GM19238 (cell line): ENCODE results near the gene USP6NL.
"Not testable (repeated sequence)": the region's sequence is repeated elsewhere in the genome, so short reads cannot be mapped to it uniquely, and the experiment has no call there.

Experiments used
- DNase-seq: peaks from one replicate; pipeline ENCODE4 v3.0.0; 2011; ENCODE audit warnings: low spot score; ENCODE audit not compliant: insufficient read length

The USP6NL gene

DNA sequence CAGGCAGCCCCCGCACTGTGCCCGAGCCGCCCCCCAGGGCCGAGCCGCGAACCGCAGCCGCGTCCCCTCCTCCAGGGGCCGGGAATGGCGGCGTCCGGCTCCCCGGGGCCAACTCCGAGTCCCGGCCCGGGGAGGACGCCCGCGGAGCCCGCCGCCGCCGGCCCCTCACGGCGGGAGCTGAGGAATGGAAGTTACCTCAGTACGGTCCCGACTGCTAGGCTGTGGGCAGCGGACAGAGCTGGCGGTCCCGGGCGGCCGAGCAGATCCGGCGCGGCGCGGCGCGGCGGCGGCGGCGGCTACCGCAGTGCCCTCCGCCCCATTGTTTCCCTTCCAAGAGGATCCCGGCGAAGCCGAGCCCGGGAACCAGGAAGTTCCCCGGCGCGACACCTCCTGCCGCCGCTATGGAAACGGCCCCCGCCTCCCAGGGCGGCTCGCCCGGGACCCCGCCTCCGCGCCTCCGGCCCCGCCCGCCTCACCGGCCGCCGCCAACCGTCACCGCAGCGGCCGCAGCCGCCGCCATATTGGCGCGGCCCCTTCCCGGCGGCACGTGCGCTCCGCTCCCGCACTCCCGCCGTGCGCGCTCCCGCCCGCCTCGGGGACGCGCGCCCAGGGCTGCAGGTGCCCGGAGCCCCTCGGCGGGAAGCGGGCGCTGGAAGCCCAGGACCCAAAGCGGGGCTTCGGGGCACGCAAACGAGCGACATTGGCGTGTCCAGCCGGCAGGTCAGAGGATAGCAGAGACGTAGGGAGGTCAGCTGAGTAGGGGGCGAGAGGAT lies at the start of gene USP6NL:
USP6NL (minus strand) TSS at position 403 of the 773 bp plus-strand sequence. CDS start 14,016 bp downstream, outside the sequence.
- peak; percentile 49 for DNase-seq

GRCh38 chr10:11658801-11659368 lies 47.4 kb upstream of the USP6NL start:
- DNase-seq, result no peak

GRCh38 chr10:11655836-11656235 lies 44.4 kb upstream of the USP6NL start:
- no peak for DNase-seq

DNA sequence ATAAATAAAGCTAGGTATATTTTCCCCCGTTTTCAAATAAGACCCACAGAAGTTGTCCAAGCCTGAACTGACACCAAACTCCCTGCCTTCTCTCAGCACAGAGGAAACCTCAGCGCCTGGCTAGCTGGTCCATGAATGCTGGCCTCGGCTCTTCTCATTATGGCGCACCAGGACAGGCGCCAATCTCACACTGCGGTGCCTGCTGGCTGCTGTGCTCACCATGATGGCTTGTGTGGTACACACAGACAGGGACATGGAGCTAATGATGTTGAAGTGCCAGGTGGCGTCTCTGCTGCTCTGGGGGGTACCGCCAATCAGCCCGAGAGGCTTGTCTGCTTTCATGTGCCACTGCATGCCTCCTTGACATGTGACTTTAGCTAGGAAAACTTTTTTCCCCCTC lies 43.2 kb upstream of the USP6NL start:
- no peak for DNase-seq

- no peak for DNase-seq
These were observed 42.5 kb upstream of the USP6NL start for GRCh38 chr10:11653758-11654471.

DNA sequence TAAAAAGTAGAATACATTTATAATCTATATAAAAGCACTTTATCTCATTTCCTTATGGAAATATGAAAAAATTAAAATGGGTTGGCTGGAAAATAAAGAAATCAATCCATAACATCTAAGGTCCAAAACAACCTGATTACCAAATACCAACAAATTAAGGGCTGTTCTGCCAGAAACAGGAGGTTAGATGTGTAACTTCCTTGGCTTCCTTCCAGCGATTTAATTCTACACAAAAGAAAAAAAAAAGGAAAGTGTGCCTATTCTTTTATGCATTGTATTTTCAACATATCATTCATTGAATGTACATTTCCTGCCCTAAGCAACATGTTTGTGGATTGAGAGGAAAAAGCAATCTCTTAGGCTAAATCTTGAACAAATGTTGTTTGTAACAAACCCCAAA lies 36.2 kb upstream of the USP6NL start:
- no peak for DNase-seq

DNA sequence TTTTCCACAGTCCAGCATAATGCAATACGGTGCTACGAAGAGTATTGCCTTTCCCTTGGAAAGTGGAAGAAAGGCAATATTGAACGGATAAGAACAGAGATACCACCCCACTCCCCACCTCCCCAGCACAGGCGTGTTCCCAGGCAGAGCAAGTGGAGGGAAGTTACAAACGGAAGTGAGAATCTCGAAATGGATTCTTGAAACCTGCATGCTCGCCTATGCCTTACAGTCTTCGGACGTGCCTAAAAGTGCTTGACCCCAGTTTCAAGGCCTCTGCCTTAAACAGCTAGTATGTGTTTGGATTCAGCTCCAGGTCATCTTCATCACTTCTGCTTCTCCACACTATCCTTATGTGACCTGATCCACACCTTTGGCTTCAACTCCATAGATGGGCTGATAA lies 35.0 kb upstream of the USP6NL start:
- DNase-seq, result no peak

DNA sequence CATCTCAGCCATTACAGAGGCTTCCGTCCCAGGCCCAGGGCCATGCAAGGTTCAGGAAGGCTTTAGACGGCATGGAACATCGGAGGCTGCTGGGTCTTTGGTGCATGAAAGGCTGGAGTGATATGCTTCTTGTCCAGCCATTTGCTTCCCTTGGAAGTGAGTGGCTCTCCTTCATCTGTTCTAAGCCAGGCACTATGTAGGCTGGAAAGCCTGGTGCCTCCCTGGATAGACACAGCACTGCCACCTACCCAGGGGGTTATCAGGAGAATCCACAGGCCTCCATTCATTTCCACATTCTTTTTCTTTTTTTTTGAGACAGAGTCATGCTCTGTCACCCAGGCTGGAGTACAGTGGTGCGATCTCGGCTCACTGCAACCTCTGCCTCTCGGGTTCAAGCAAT lies 31.6 kb upstream of the USP6NL start:
- DNase-seq, result no peak

GRCh38 chr10:11642566-11642965 lies 31.1 kb upstream of the USP6NL start:
- no peak for DNase-seq

GRCh38 chr10:11639849-11640764 lies 28.7 kb upstream of the USP6NL start:
- no peak for DNase-seq

DNA sequence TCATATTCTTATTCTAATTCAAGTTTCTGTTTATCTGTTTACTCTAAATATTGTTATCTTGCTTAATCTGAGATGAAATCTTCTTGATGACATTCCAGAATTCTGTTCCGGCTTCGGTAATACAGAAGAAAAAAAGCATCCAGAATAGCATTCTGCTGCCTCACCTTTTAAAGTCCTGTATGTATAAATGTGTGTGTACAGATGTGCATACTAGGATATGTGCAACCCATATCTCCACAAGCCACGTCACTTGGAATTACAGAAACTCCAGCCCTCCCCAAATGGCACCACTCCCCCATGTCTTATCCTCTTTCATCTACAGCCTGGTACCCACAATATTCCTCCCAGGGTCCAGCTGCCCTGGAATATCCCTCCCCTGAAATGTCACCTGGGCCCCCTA lies 27.9 kb upstream of the USP6NL start:
- no peak for DNase-seq

- DNase-seq, result no peak
These were observed 26.7 kb upstream of the USP6NL start for GRCh38 chr10:11638055-11638698.

DNA sequence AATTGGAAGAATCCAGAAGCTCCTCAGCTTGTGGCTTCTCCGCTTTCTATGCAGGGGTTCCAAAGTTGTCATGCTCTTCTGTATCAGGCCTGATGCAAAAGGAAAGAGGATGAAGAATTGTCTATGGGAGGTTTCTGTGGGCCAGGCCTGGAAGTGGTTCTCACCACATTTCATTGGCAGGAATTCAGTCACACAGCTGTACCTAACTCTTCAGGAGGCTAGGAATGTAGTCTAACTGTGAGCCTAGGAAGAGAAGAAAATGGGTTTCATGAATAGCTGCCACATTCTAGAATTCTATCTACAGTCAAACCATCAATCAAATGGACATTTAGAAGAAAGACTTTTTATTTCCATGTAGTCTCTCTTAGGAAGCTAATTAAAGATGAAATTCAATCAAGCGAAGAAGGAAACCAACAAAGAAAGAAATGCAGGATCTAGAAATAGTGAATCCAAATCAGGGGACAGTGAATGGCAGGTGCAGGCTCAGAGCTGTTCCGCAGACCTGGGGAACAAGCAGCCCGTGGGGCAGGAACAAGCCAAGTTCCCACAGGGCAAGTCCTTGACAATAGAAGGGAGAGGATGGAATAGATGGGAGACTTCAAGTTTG lies 25.4 kb upstream of the USP6NL start:
- no peak for DNase-seq

DNA sequence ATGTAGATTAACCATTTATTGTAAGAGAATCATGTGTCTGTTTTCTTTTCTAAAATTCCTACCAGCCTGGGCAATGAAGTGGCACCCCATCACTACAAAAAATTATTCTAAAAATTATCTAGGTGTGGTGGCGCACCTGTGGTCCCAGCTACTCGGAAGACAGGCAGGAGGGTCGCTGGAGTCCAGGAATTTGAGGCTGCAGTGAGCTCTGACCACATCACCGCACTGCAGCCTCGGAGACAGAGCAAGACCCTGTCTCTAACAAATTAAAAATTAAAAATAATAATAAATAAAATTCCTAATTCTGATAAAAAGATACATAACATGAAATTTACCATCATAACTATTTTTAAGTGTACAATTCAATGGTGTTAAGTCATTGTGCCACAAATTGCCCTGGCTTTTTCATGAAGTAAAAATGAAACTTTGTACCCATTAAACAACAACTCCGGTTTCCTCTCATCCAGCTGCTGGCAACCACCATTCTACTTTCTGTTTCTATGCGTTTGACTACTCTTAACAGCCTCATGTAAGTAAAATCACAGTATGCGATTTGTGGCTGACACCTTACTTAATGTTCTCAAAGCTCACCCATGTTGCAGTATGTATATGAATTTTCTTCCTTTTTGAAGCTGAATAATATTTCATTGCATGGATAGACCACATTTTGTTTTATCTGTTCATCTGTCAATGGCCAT lies 20.6 kb upstream of the USP6NL start:
- peak; percentile 47 for DNase-seq

DNA sequence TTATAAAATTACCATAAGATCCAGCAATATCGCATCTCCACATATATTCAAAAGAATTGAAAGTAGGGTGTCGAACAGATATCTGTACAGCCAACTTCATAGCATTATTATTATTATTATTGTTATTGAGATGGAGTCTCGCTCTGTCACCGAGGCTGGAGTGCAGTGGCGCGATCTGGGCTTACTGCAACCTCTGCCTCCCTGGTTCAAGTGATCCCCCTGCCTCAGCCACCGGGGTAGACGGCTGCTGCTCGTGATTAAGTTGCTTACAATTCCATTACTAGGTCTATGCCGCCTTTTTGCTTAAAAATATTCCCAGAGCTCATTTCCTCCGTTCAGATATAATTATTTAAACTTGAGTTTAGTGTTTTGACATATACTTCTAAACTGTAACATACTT lies 19.8 kb upstream of the USP6NL start:
- no peak for DNase-seq

GRCh38 chr10:11629731-11630130 lies 18.3 kb upstream of the USP6NL start:
- DNase-seq, result no peak

- not testable (repeated sequence) for DNase-seq
These were observed 16.5 kb upstream of the USP6NL start for GRCh38 chr10:11627941-11628340.

- no peak for DNase-seq
These were observed 14.6 kb upstream of the USP6NL start for GRCh38 chr10:11626071-11626470.

DNA sequence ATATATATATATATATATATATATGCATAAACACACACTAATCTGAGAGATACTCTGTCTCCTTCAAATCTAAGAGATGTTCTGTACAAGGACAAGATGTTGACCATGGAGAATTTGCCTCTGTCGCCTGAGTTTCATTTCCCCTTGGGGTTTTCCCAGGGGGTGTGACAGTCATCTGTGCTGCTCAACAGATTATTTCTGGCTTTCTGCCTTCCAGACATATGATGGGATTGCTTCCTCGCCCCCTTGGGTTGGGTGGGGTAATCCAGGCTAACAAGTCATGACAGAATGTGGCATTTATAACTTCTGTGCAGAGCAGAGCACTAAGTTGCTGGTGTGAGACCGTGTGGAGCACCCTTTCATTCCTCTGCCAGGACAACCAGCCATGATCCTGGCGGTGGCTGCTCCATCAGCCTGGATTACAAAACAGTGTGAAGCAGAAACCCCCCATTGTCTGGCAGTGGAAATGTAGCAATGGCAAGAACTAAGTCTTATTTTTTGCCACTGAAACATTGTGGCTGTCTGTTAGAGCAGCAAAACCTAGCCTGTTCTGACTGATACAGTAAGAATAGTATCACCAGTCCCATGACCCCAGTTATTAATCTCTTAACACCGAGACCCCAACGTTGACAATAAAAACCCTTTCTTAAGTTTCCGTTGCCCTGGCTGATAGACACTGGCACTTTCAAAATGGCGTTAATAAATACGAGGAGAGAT lies 13.7 kb upstream of the USP6NL start:
- DNase-seq, result no peak
